Measurements from ENCODE around the gene OGN. TPM values are rescaled to one million over a fixed set of nuclear protein-coding genes. Genes with fewer than 3 reads are reported as not detected.
A peak's percentile ranks its signal among the peaks of the same experiment; 100 is the strongest.

The OGN gene
- total RNA-seq, 1 donor from 2014 or later: not detected

DNA sequence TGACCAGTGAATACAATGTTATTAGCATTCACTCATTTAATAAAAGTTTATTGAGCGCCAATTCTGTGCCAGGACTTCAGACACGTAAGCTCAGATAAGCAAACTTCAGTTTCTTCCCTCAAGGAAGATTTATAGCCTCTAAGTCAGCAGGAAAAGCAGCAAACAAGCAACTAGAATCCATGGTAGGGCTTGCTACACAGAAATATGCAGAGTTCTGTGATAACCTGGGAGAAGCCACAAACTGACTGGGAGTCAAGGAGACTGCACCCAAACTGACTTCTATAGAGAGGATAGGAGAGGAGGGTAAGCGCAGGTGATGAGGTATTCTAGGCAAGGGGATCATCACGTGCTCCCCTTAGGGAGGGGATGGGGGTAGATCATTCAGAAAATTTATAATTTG is 1.4 kb upstream of the OGN start:
- DNase-seq (ENCODE audit: low read depth): no peak

DNA sequence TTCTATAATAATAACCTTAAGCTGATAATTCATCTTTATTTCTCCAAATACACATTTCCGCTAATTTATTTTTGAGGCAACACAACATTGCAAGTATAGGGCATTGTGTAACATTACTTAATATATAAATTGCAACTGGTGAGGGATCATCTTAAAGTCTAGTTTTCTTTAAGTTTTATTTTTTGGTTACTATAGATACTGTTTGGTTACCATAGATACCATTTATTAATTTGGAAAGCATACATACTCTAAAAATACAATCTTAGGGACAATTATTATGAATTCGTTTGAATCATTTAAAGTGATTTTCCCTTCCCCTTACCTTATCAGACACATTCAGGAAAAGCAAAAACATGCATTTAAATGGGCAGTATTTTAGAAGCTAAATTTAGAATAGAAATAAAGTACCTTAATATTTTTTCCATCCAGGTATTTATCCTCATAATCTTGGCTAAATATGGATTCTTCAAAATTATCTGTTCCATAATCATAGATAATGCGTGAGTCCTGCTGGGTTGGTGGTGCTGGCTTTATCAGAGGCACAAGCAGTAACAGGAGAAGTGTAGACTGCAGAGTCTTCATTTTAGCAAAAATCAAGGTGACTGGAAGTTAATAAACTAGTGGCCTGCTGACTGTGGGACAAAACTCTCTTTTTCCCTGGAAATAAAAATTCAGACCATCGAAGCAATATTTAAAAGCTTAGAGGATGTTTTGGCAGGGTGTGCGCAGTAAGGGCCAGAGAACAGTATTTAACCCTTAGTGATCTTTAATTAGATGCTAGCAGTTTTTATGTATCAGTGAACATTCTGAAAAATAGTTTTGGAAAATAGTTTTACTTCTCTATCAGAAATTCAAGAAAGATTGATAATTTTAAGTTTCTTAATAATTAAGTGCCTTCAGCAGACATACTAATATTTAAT is 1.3 kb downstream of the OGN start:
- DNase-seq (ENCODE audit: low read depth): no peak

DNA sequence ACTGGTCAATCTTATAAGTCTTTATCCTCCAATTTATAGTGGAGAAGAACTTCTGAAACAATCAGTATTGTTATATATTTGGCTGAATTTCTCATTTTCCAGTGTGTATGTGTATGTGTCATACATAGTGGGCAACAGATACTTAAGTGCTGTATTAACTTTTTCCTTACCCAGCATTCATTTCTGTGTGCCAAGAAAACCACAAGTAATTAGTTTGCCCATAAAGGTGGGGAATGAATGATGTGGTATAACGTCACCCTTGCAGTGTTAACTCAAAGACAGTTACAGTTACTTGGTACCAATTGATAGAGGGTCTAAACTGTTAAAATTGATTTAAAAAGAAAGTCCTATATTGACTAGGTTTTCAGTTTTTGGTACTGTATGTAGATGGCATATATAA is 2.0 kb downstream of the OGN start:
- peak; percentile 36 for DNase-seq (ENCODE audit: low read depth)

DNA sequence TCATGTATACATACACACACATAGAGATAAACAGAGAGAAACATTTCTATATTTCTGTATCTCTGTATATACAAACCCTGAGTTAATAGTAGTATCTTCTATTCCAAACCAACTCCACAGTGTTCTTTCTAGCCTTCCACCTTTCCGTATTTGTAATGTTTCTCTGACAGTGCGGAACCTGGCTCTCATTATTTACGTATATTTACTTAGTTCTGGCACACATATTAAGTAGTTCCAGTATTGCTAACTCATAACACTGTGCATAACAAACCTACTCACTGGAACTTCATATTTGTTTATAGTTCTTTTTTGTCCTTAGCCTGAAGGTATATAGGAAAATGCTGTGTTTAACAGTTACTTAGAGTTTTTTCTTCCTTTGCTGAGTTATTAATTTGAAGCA is 6.5 kb downstream of the OGN start:
- no peak for DNase-seq (ENCODE audit: low read depth)

DNA sequence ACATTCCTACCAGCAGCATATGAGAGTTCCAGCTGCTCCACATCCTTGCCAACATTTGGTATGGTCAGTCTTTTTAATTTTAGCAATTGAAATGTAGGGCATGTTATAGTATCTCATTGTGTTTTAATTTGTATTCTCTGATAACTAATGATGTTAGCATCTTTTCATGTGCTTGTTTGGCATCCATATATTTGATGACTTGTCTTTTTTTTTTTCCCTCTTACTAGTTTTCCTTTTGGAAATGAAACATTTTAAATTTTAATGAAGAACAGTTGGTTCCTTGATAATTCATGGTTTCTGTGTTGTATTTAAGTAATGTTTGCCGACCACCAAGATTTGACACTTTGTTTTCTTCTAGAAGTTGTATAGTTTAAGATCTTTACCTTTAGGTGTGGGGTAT is 8.8 kb downstream of the OGN start:
- no peak for DNase-seq (ENCODE audit: low read depth)

DNA sequence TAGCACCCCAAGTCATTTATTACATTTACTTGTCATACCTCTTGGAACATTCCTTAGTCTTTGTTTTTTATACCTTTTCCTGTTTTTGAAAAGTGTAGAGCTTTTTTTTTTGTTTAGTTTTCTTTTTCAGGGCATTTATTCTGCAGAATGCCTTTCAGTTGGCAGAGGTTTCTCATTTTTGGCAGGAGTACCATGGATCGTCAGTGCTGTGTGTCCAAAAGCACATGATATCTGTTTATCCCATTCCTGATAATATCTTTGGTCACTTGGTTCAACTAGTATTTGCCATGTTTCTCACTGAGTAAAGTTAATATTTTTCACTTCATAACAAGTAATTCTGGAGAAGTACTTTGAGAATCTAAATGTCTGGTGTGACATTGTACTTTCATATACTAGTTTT is 10.7 kb downstream of the OGN start:
- no peak for DNase-seq (ENCODE audit: low read depth)

DNA sequence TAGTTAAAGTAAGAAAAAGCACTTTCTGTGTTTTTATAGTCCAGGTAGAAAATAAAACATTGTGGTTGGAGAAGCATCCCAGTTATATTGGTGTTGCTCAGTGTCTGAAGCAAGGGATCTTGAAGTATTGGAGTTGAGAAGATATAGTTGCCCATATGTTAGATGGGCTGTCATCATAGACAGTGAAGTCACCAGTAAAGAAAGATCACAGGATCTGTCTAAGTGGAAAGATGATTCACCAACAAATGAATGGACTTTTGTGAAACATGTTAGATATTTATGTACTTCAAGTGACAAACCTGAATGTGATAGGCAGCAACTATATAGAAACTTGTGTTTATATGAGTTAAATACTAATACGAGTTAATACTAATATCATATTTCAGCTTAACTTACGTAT is 11.7 kb downstream of the OGN start:
- DNase-seq (ENCODE audit: low read depth): no peak

DNA sequence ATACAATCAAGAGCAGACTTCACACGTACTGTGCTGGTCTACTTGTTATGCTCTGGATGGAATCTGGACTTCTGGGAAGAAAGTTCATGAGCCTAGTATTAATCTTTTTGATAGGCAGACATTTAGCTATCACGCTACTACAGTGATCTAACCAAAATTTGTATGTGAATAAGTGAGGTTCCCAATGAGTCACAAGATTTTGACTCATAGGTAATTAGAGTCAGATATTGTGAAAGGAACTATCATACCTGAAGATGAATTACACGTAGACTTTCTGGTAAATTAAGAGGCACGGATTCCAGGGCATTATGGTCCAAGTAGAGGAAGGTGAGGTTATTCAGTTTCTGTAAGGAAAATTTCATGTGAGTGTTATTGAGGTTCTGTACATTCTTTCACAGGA is 18.4 kb downstream of the OGN start:
- DNase-seq (ENCODE audit: low read depth): peak; percentile 18

DNA sequence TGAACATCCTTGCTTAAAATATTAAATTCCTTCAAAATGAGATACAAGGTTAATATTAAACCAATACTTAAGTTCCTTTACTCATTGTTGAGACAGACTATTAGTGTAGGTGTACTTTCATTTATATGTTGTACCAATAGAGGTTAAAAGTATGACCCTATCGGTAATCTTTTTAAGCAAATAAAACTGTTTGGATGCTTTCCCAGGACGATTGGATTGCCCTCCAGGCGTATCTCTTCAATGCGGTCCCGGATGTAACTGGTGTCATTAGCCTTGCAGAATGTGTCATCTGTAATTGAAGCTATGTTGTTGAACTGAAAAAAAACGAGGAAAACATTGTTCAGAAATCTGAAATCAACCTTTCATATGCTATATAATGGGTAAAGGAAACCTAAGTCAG is 18.9 kb downstream of the OGN start:
- DNase-seq (ENCODE audit: low read depth): no peak

DNA sequence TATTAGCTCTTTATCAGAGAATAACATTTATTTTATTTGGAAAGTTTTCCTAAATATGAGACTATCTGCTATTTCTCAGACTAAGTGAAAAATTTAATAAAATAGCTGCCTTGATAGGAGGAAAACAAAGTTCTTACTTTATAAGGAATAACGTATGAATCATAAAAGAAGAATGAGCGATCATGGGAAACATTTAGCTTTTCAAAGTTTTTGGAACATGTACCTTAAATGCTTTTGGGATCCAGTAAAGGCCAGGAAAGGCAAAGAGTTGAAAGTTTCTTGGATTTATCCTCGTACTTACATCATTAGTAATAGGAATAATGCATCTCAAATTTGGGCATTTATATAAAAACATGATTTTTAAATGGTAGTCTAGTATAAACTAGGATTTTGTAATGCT is 19.4 kb downstream of the OGN start:
- DNase-seq (ENCODE audit: low read depth): no peak

DNA sequence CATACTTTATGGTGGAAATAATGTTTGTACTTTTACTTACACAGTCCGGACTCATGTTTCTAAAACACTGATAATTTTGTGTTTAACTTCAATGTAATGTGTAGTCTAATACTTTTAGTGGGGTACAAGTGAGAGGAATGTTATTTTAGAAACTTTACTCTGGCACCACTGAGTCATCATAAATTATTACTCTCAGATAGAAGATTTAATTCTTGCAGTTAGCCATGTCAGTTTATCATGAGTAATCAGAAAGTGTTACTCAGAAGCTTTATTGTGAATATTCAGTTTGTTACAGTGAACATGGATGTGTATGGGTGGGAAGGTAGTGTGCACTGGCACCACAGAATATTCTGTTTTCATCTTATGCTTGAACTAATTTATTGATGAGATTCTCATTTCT is 20.0 kb downstream of the OGN start:
- DNase-seq (ENCODE audit: low read depth): no peak

DNA sequence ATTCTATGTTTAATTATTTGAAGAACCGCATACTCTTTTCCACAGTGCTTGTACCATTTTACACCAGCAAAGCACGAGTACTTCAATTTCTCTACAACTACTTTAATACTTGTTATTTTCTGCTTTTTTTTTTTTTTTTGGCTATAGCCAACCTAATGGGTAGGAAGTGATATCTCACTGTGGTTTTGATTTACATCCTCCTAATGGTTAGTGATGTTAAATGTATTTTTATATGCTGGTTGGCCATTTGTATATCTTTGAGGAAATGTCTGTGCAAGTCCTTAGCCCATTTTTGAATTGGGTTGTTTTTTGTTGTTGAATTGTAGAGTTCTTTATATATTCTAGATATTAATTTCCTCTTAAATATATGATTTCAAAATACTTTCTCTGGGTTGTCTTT is 22.6 kb downstream of the OGN start:
- DNase-seq (ENCODE audit: low read depth): no peak

DNA sequence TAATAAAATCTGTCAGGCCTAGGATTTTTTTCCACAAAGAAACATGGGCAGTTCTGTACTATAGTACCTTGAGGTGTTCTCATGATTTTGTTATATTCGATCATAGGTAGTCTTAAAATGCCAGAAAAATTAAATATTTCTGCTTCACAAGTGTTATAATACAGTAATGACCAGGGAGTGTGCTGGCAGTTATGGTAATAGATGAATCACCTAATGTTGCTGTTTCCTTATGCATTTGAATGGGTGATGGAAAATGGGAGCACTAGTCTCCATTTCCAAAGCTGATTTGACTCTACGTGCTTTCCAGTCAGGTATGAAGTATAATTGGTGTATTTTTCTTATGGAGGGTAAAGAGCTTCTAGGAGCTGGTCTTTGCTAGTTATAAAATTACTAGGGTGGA is 23.8 kb downstream of the OGN start:
- DNase-seq (ENCODE audit: low read depth): no peak

DNA sequence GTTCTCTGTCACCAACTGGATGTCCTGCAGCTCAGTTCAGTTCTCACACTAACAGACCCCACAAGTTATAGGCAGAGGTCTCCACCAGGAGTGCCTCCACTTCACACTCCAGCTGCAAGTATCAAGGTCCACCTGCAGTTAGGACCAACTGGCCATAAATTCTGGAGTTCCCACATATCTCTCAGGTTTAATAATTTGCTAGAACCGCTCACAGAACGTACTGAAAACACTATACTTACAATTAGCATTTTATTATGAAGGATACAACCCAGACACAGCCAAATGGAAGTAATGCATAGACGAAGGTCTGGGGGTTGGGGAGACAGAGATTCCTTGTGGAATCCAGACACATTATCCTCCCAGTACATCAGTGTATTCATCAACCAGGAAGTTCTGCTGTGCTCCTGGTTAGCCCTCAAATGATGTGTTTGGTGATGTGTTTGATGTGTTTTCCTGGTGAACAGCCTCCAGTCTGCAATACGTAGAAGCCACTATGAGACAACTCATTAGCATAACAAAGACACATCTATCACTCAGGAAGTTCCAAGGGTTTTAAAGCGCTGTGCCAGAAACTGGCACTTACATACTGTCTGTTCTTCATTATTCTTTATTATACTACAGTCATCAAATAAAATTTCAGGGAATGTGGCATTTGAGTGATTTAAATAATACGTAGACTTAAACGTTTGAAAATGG is 25.4 kb downstream of the OGN start:
- no peak for DNase-seq (ENCODE audit: low read depth)

DNA sequence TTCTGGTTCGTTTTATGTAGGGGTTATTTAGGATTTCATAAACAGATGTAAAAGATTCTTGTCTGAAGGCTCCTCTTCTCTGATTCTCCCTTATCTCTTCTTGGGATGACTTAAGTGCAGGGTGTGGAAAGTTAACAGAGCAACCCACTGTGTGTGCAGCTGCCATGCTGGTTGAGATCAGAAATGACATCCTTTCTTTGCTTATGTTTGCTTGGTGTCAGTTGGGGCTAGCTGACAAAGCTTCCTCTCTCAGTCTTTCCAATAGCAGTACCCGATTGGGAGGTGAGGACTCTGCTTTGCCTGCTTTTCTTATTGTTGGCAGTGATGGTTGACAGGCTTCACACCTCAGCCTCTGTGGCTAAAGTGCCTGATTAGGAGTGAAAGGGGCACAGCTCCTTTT is 26.5 kb downstream of the OGN start:
- no peak for DNase-seq (ENCODE audit: low read depth)

DNA sequence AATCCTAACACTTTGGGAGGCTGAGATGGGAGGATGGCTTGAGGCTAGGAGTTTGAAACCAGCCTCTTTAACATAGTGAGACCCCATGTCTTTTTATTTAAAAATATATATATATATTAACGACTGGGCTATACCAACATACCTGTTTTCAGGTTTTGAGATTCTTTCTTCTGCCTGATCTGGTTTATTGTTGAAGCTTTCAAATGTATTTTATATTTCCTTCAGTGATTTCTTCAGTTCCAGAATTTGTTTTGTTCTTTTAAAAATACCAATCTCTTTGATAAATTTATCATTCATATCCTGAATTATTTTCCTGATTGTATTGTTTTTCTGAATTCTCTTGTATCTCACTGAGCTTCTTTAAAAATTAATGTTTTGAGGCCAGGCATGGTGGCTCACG is 31.2 kb downstream of the OGN start:
- DNase-seq (ENCODE audit: low read depth): no peak

DNA sequence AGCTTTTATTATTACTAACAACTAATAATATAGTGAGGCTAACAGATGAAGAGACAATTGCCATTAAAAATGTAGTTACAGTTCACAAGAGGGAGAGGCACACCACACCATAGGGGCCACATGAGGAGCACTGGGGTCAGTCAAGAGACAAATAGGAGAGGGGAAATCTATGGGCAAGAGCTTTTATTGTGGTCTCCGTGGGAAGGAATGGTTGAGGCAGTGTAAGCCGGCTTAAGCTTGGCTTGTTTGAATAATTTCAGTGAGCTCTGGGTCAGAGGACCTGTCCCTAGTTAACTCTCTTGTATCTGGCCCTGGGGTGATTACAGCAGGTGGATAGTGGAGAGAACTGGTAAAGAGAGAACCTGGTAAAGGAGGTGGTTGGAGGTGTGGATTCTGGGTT is 35.3 kb downstream of the OGN start:
- DNase-seq (ENCODE audit: low read depth): no peak

DNA sequence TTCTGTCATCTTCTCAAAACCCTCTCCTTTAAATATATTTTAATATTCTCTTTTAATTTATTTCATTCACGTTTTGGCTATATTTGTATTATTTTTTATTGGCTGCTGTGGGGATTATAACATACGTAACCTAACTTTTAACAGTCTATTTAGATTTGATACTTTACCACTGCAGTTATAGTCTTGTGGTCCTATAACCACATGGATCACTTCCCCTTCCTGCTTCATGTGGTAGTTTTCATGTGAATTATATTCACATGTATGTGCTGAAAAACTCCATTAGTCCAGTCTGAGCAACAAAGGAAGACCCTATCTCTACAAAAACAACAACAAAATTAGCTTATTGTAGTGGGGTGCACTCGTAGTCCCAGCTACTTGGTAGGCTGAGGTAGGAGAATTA is 44.3 kb downstream of the OGN start:
- DNase-seq (ENCODE audit: low read depth): no peak

DNA sequence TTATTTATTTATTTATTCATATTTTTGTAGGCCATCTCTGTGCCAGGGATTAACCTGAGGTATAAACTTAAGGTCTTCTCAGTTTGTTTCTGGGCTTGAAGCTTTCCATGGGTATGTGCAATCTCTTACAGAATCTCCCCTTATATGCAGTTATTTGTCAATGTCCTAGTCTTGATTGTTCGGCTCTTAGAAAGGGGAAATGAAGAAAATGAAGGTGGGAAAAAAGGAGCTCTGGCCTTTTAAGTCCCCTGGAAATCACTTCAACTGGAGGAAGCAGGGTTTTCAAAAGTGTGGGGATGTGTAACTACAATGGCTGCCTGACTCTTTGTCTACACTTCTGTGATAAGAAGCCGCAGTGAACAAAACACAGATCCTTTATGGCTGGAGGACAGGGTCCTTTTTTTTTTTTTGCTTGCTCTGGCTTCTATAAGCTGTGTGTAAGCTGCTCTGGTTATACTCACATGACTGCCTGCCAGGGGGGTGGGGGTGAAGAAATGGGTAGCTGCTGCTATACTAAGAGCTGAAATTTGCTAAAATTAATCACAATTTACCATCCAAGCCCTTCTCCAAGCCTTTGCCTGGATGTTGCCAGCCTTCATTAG is 44.9 kb downstream of the OGN start:
- DNase-seq (ENCODE audit: low read depth): no peak

DNA sequence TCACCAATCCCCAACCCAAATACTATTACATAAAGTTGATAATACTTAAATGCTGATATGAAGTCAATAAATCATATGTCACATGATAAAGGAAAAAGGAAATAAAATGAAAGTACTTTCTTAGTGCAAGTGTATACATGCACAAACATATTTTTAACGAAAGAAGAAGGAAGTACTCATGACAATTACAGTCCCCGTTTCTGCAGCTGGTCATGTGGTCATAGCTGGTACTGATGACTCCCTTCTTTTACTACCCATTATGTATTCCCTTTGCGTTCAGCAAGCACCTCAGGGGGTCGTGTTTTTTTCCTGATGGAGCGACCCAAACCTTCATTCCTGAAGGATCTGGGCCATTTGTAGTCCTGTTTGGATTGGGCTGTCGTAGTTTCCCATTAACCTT is 51.3 kb downstream of the OGN start:
- no peak for DNase-seq (ENCODE audit: low read depth)

DNA sequence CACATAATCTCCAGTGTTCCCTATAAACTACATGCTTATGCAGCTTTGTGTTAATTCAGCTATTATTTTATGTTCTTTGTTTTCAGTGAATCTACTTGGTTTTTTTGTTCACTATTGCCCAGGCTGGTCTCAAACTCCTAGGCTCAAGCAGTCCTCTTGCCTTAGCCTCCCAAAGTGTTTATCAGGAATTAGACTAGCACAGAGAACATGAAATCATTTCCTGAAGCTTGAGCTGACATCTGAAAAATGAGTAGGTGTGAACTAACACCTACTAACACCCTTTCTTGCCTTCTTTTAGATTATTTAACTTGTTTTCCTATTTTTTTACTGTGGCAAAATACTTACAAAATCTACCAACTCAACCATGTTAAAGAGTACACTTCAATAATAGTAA is 53.6 kb downstream of the OGN start:
- DNase-seq (ENCODE audit: low read depth): no peak

DNA sequence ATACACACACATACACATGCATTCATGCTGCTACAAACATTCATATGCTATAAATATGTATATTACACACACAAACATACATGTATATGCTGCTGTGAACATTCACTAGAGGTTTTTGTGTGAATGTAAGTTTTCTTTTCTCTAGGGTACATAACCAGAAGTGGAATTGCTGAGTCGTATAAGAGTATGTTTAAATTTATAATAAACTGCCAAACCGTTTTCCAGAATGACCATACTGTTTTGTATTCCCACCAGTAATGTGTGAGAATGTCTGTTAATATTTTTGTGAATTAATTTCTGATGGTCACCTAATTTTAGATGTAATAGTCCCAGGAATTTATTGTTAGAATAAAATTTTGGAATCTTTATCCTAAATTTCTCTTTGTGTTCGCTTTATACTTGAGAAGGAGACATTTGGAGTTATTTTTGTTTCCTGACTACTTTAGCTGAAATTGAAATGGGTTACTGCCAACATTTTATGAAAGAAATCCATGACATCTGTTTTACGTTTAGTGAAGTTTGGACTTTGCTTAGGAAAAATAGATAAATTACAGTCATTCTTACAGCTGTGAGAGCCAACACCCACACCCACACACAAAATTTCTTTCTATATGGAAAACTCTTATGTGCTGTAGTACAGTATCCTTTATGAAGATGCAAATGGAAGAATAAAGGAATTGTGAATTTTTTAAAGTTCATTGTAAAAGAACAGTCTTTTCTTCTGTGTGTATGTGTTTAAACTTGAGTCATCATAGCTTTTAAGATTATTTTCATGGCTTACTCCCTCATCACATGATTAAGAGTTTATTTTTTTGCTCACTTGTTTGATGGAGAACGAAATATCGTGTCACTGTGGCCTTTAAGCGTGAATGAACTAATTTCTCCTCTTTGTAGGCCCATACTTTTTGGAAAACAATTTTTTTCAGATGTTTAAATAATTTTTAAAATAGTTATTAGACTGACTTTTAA is 54.3 kb downstream of the OGN start:
- no peak for DNase-seq (ENCODE audit: low read depth)
